Measurements from ENCODE around the gene TTC28. TPM values are rescaled to one million over a fixed set of nuclear protein-coding genes. Genes with fewer than 3 reads are reported as not detected.

Gene TTC28
- total RNA-seq, 1 donor from 2014 or later, result 1.3 TPM

GRCh38 chr22:28143241-28143865 is 536.3 kb downstream of the TTC28 start:
- no peak for FAIRE-seq

GRCh38 chr22:28142361-28142961 is 537.2 kb downstream of the TTC28 start:
- no peak for TF ChIP-seq CTCF (IDR thresholded peaks at IDR 0.05; ENCODE audit: insufficient read depth, low read length, severe bottlenecking)
- no peaks in the 10 kb centered on the region for H3K27me3 ChIP-seq (ENCODE audit: control insufficient read depth, insufficient read depth, low read length)
- peak; percentile 5 for DNase-seq (ENCODE audit: low read depth)
- no peak overlapping the region for H3K4me3 ChIP-seq (ENCODE audit: low read depth, low read length)
- no peak for FAIRE-seq
- H3K36me3 ChIP-seq (ENCODE audit: control insufficient read depth, insufficient read depth, low read length), result no peaks in the 10 kb centered on the region

More at GRCh38 chr22:28143241-28143865, 536.3 kb downstream of the TTC28 start:
- no peak for DNase-seq (ENCODE audit: low read depth)
- H3K36me3 ChIP-seq (ENCODE audit: control insufficient read depth, insufficient read depth, low read length), result no peaks in the 10 kb centered on the region
- no peak for TF ChIP-seq CTCF (IDR thresholded peaks at IDR 0.05; ENCODE audit: insufficient read depth, low read length, severe bottlenecking)
- H3K27me3 ChIP-seq (ENCODE audit: control insufficient read depth, insufficient read depth, low read length), result no peaks in the 10 kb centered on the region
- H3K4me3 ChIP-seq (ENCODE audit: low read depth, low read length), result no peak overlapping the region

GRCh38 chr22:28141614-28142013 is 538.0 kb downstream of the TTC28 start:
- no peak for FAIRE-seq
- H3K4me3 ChIP-seq (ENCODE audit: low read depth, low read length), result no peak overlapping the region
- no peaks in the 10 kb centered on the region for H3K36me3 ChIP-seq (ENCODE audit: control insufficient read depth, insufficient read depth, low read length)
- DNase-seq (ENCODE audit: low read depth), result peak; percentile 31
- H3K27me3 ChIP-seq (ENCODE audit: control insufficient read depth, insufficient read depth, low read length), result no peaks in the 10 kb centered on the region
- TF ChIP-seq CTCF (IDR thresholded peaks at IDR 0.05; ENCODE audit: insufficient read depth, low read length, severe bottlenecking), result no peak

GRCh38 chr22:28139961-28140360 is 539.7 kb downstream of the TTC28 start:
- Histone ChIP-seq H3K36me3 (ENCODE audit: control insufficient read depth, insufficient read depth, low read length) (no peaks in the 10 kb centered on the region), H3K4me3 (ENCODE audit: low read depth, low read length) (no peak overlapping the region), H3K27me3 (ENCODE audit: control insufficient read depth, insufficient read depth, low read length) (no peaks in the 10 kb centered on the region)
- DNase-seq (ENCODE audit: low read depth) (peak; percentile 93), FAIRE-seq (peak; percentile 50)
- TF ChIP-seq CTCF (IDR thresholded peaks at IDR 0.05; ENCODE audit: insufficient read depth, low read length, severe bottlenecking), result no peak

GRCh38 chr22:28139516-28139915 is 540.1 kb downstream of the TTC28 start:
- TF ChIP-seq CTCF (IDR thresholded peaks at IDR 0.05; ENCODE audit: insufficient read depth, low read length, severe bottlenecking), result no peak
- H3K27me3 ChIP-seq (ENCODE audit: control insufficient read depth, insufficient read depth, low read length), result no peaks in the 10 kb centered on the region
- FAIRE-seq (no peak), DNase-seq (ENCODE audit: low read depth) (no peak)
- no peak overlapping the region for H3K4me3 ChIP-seq (ENCODE audit: low read depth, low read length)
- no peaks in the 10 kb centered on the region for H3K36me3 ChIP-seq (ENCODE audit: control insufficient read depth, insufficient read depth, low read length)

Data from bronchial epithelial cell (primary cell).